Adrenal gland (tissue), 12 donors: ENCODE data around the gene STAT5B. TPM values are rescaled to one million over a fixed set of nuclear protein-coding genes. Genes with fewer than 3 reads are reported as not detected.

Source experiments
- DNase-seq, 7 donors: peaks; one replicate each; pipeline ENCODE4 v3.0.0-alpha.2; 2019 to 2020
- H3K27ac ChIP-seq, 5 donors: fragments of 200-600 bp; sonication (generic) in 4 of 5; 1 replicate in 3 of 5; 2 replicates in 2 of 5; pipeline versions ENCODE4 v1.5.1 to v1.8.0; 2016 to 2020; ENCODE audit warnings: mild to moderate bottlenecking in 1 of 5
- H3K27me3 ChIP-seq: fragments of 200-600 bp; 2 replicates; pipeline ENCODE4 v1.8.0; 2021
- H3K36me3 ChIP-seq, 2 donors: fragments of 200-600 bp; replicated peaks in 1 of 2; 1 replicate in 1 of 2; 2 replicates in 1 of 2; pipeline versions ENCODE4 v1.5.1 to v1.8.0; 2018 to 2022
- H3K4me1 ChIP-seq, 2 donors: fragments of 200-600 bp; replicated peaks in 1 of 2; 1 replicate in 1 of 2; 2 replicates in 1 of 2; pipeline versions ENCODE4 v1.5.1 to v1.8.0; 2018 to 2021
- H3K4me3 ChIP-seq, 4 donors: fragments of 200-600 bp; sonication (generic) in 3 of 4; one replicate each; pipeline ENCODE4 v1.5.1; 2016 to 2018
- H3K9me3 ChIP-seq, 3 donors: fragments of 200-600 bp; sonication (generic) in 1 of 3; replicated peaks in 1 of 3; 1 replicate in 2 of 3; 2 replicates in 1 of 3; pipeline versions ENCODE4 v1.5.1 to v1.8.0; 2016 to 2021
- POLR2A ChIP-seq, 2 donors: fragments of 450-650 bp; IDR thresholded peaks; one replicate each; pipeline ENCODE4 v1.6.1; 2017; ENCODE audit warnings: antibody characterized with exemption in 2 of 2, mild to moderate bottlenecking in 2 of 2, moderate library complexity in 1 of 2
- WGBS, 4 donors: extraction: QIAGEN DNeasy Blood & Tissue Kit in 2 of 4; methylation state at CpG; one replicate each; pipeline versions ENCODE4 v1.1.5 to v1.1.7; 2013 to 2017; 5-methylcytosine and 5-hydroxymethylcytosine counted together
- intact Hi-C, 2 donors: fragments of 100-400 bp; cut with DNase I; formaldehyde crosslinking; loops; one replicate each; pipeline versions ENCODE4 v1.14.1 to v1.15.0; 2022 to 2023
- polyA plus RNA-seq, 3 donors: library from polyadenylated mRNA; stranded (reverse); fragments of 200-250 nt in 2 of 3; fragments of 350-450 nt in 1 of 3; fragmentation: Illumina TruSeq in 1 of 3; extraction: RNeasy Lipid Tissue Mini Kit (QIAGEN cat#74804) in 1 of 3; gene quantifications; one replicate each; pipeline ENCODE4 v1.2.3, GENCODE V29; 2013 to 2014
- total RNA-seq, 9 donors: library from RNA; depleted of rRNA in 4 of 9; stranded (reverse); fragments of >200 nt in 4 of 9; fragments of 120-200 nt in 1 of 9; fragmentation: NEBNext Ultra II Directional in 1 of 9; extraction: Animal tissue kit (Norgen Biotek cat#: 25700) in 1 of 9; gene quantifications; one replicate each; pipeline versions ENCODE4 v1.1.0 to v1.2.4, GENCODE V29; 2013 to 2023
- TF ChIP-seq, protein P1 (sequence below), 6 experiments: fragments of 450-650 bp in 4 of 6; fragments of 200-600 bp in 2 of 6; sonication (generic) in 1 of 6; IDR thresholded peaks; 1 replicate in 5 of 6; 2 replicates in 1 of 6; pipeline versions ENCODE4 v1.5.1 to v1.8.0; 2016 to 2021; ENCODE audit warnings: antibody characterized with exemption in 6 of 6, mild to moderate bottlenecking in 2 of 6, moderate library complexity in 1 of 6
- donor health status: healthy with polysubstance abuse.
- donor health status: Bipolar disorder and iron deficiency.
- donor health status: DM: yes; HTN: yes; CAD: no.
- donor health status: DM: no; HTN: no; CAD: no.
- donor health status: DM: no; HTN: no; CAD: no.
- donor health status: DM: yes; HTN: yes; CAD: no.

Gene STAT5B
- total and polyA plus RNA-seq, 12 donors, result 30.3 to 128 (median 101) TPM

GRCh38 chr17:42279776-42280630 is 3.8 kb upstream of the STAT5B start:
- WGBS, 4 donors, result 81 to 100% (median 89%) methylated on average over 4 of the region's 4 CpGs
- Histone ChIP-seq H3K27me3 (no peaks in the 10 kb centered on the region), H3K4me3 (no peak overlapping the region), H3K27ac (no peak overlapping the region), H3K9me3 (no peaks in the 10 kb centered on the region), H3K4me1 (peaks cover 2 to 23% of the 10 kb centered on the region in 2 donors), H3K36me3 (no peaks in the 10 kb centered on the region)
- intact Hi-C loops, result no loop called here
- peak; percentile 0 to 73 (median 13) for DNase-seq
- TF ChIP-seq, protein P1, sequence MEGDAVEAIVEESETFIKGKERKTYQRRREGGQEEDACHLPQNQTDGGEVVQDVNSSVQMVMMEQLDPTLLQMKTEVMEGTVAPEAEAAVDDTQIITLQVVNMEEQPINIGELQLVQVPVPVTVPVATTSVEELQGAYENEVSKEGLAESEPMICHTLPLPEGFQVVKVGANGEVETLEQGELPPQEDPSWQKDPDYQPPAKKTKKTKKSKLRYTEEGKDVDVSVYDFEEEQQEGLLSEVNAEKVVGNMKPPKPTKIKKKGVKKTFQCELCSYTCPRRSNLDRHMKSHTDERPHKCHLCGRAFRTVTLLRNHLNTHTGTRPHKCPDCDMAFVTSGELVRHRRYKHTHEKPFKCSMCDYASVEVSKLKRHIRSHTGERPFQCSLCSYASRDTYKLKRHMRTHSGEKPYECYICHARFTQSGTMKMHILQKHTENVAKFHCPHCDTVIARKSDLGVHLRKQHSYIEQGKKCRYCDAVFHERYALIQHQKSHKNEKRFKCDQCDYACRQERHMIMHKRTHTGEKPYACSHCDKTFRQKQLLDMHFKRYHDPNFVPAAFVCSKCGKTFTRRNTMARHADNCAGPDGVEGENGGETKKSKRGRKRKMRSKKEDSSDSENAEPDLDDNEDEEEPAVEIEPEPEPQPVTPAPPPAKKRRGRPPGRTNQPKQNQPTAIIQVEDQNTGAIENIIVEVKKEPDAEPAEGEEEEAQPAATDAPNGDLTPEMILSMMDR (IDR thresholded peaks at IDR 0.05), result no peak
- TF ChIP-seq POLR2A (IDR thresholded peaks at IDR 0.05), result no peak

DNA sequence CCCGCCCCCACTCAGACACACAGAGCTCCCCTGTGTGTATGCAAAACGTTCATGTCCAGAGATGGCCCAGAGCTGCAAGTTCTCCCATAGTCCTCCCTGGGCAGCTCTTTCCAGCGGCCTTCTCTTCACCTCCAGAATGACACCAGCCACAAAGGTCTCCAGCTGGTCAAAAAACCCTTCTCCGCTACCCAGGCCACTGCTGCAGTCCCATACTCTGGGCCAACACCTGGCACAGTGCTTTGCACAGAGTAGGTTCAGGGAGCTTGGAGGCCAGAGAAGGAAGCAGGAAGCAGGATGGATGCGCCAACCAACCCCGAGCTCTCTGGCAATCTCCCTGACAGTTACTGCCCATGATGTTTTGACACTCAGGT is 1.1 kb upstream of the STAT5B start:
- WGBS, 4 donors, result 46 to 84% (median 53%) methylated on average over 4 to 6 of the region's 6 CpGs
- peak overlapping the region in 1 of 4 donors; percentile 96 for H3K4me3 ChIP-seq
- no peaks in the 10 kb centered on the region for H3K27me3 ChIP-seq
- intact Hi-C loops, result no loop called here
- H3K4me1 ChIP-seq, result peaks cover 8 to 37% of the 10 kb centered on the region in 2 donors
- H3K27ac ChIP-seq, result peak overlapping the region in 4 of 5 donors; percentile 80 to 96 (median 92)
- no peak for DNase-seq
- no peaks in the 10 kb centered on the region for H3K36me3 ChIP-seq
- TF ChIP-seq, protein P1 (IDR thresholded peaks at IDR 0.05), result no peak
- no peak for TF ChIP-seq POLR2A (IDR thresholded peaks at IDR 0.05)
- H3K9me3 ChIP-seq, result no peaks in the 10 kb centered on the region

DNA sequence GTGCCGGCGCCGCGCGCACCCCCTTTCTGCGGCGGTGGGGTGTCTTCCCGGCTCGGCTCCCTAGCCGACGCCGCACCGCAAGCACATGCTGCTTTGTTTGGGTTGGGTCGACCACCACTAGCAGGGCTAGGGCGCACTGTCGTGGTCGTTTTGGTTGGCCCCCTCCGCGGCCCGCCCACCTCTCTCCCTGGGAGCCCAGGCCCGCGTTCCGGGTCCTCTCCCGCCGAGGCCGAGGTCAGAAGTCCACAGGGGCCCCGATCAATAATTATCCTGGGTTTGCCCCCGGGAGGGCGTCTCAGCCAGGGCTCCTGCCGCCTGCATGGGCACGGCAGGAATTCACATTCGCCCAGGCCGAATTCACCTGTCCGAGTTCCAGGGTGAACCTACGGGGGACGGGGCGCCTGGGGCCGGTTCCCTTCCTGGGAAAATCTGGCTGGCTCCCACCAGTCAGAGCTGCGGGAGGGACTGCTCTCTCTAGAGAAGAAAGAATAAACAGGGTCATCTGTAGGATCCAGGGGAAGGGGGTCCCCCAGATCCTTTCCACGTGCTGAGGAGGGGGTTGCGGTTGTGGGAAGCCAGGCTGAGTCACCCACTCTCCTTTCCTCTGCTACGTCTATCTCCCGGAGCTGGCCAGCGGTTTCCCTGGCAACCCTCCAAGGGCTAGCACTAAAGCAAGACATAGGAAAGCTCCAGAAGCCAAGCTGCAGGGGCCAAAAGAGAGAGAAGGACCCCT is 584 bp upstream of the STAT5B start:
- WGBS, 4 donors, result 0 to 2% (median 0%) methylated on average over 16 to 44 of the region's 44 CpGs
- Histone ChIP-seq H3K27ac (peak overlapping the region; percentile 80 to 96 (median 92)), H3K4me3 (peak overlapping the region; percentile 22 to 96 (median 70)), H3K9me3 (no peaks in the 10 kb centered on the region), H3K27me3 (no peaks in the 10 kb centered on the region), H3K4me1 (peaks cover 8 to 43% of the 10 kb centered on the region in 2 donors), H3K36me3 (no peaks in the 10 kb centered on the region)
- intact Hi-C loops, result no loop called here
- DNase-seq, result peak; percentile 87 to 94 (median 93)
- TF ChIP-seq, protein P1 (IDR thresholded peaks at IDR 0.05), result no peak
- TF ChIP-seq POLR2A (IDR thresholded peaks at IDR 0.05), result no peak
